CD8-positive, alpha-beta memory T cell (primary cell): ENCODE results near the gene MMP15. TPM values are rescaled to one million over a fixed set of nuclear protein-coding genes. Genes with fewer than 3 reads are reported as not detected.
A peak's percentile ranks its signal among the peaks of the same experiment; 100 is the strongest.

Source experiments
- CTCF ChIA-PET: fragments of 350-600 bp; sonication (Branson Sonifier 250); formaldehyde crosslinking; loops from one replicate; lab custom pipeline; 2021; ENCODE audit warnings: antibody characterized with exemption; lab: Charles Lee
- POLR2A ChIA-PET: fragments of 350-600 bp; sonication (Branson Sonifier 250); formaldehyde crosslinking; loops from one replicate; lab custom pipeline; 2021; ENCODE audit warnings: antibody characterized with exemption; lab: Charles Lee
- DNase-seq, 5 donors: peaks; one replicate each; pipeline versions ENCODE4 v3.0.0 to v3.0.0-alpha.2; 2020 to 2022; ENCODE audit warnings: mixed read lengths in 1 of 5
- H3K27ac ChIP-seq: one replicate; pipeline ENCODE4 v1.7.0; 2013; ENCODE audit warnings: low read depth, mild to moderate bottlenecking, low read length, moderate library complexity
- H3K27me3 ChIP-seq: 2 replicates; pipeline ENCODE4 v1.7.0; 2013; ENCODE audit warnings: low read length, mild to moderate bottlenecking; ENCODE audit not compliant: insufficient read depth, poor library complexity, severe bottlenecking
- H3K36me3 ChIP-seq: 2 replicates; pipeline ENCODE4 v1.7.0; 2013; ENCODE audit warnings: mild to moderate bottlenecking, low read length, moderate library complexity; ENCODE audit not compliant: insufficient read depth
- H3K4me1 ChIP-seq: 2 replicates; pipeline ENCODE4 v1.7.0; 2013; ENCODE audit warnings: mild to moderate bottlenecking, low read length, moderate library complexity; ENCODE audit not compliant: insufficient read depth
- H3K4me3 ChIP-seq: 2 replicates; pipeline ENCODE4 v1.7.0; 2013; ENCODE audit warnings: mild to moderate bottlenecking, low read length
- H3K9me3 ChIP-seq: 2 replicates; pipeline ENCODE4 v1.7.0; 2013; ENCODE audit warnings: mild to moderate bottlenecking, low read length
- H3K27ac Mint-ChIP-seq, 8 donors: one replicate each; pipeline ENCODE4 v1.8.0; 2020 to 2021; ENCODE audit warnings: mixed read lengths in 8 of 8, mild to moderate bottlenecking in 6 of 8, inconsistent platforms in 3 of 8, moderate library complexity in 3 of 8
- H3K27me3 Mint-ChIP-seq, 2 donors: one replicate each; pipeline ENCODE4 v1.8.0; 2020 to 2021; ENCODE audit warnings: mixed read lengths in 2 of 2, mild to moderate bottlenecking in 1 of 2, moderate library complexity in 1 of 2
- H3K36me3 Mint-ChIP-seq, 3 donors: one replicate each; pipeline ENCODE4 v1.8.0; 2020 to 2021; ENCODE audit warnings: mixed read lengths in 3 of 3, inconsistent platforms in 1 of 3, mild to moderate bottlenecking in 1 of 3
- H3K4me1 Mint-ChIP-seq, 3 donors: one replicate each; pipeline ENCODE4 v1.8.0; 2020 to 2021; ENCODE audit warnings: mixed read lengths in 3 of 3, inconsistent platforms in 1 of 3, mild to moderate bottlenecking in 1 of 3
- H3K4me3 Mint-ChIP-seq, 7 donors: one replicate each; pipeline ENCODE4 v1.8.0; 2020 to 2021; ENCODE audit warnings: mixed read lengths in 7 of 7, mild to moderate bottlenecking in 6 of 7, moderate library complexity in 4 of 7, inconsistent platforms in 2 of 7
- H3K9me3 Mint-ChIP-seq, 5 donors: one replicate each; pipeline ENCODE4 v1.8.0; 2020 to 2022; ENCODE audit warnings: mixed read lengths in 5 of 5, mild to moderate bottlenecking in 3 of 5, moderate library complexity in 2 of 5, inconsistent platforms in 1 of 5
- polyA plus RNA-seq: library from polyadenylated mRNA; unstranded; fragments of 300-500 nt; fragmentation: Illumina TruSeq; gene quantifications from one replicate; pipeline ENCODE4 v1.2.3, GENCODE V29; 2021
- total RNA-seq, 2 experiments: library from RNA; stranded (reverse); gene quantifications; one replicate each; pipeline ENCODE4 v1.2.3, GENCODE V29; 2021

The MMP15 gene
- total and polyA plus RNA-seq, 3 experiments from 2014 or later, result 0.16 to 1.1 (median 0.97) TPM

- H3K36me3 ChIP-seq, result peaks cover 34% of the 10 kb centered on the region
- ChIA-PET POLR2A (no interaction called here), CTCF (interaction anchor here (1.2 kb wide), 1 partner anchor 11 kb away, joined by 3 read pairs; no protein-coding TSS in a partner anchor)
- H3K4me1 ChIP-seq, result no peaks in the 10 kb centered on the region
- H3K9me3 ChIP-seq, result no peaks in the 10 kb centered on the region
- no peaks in the 10 kb centered on the region for H3K27me3 Mint-ChIP-seq
- H3K4me1 Mint-ChIP-seq, result peaks cover 3 to 4% (median 3%) of the 10 kb centered on the region in 3 donors
- no peak overlapping the region for H3K27ac ChIP-seq
- no peak overlapping the region for H3K27ac Mint-ChIP-seq
- H3K4me3 ChIP-seq, result no peak overlapping the region
- DNase-seq, result peak in 1 of 5 donors; percentile 18
- no peak overlapping the region for H3K4me3 Mint-ChIP-seq
- H3K9me3 Mint-ChIP-seq, result no peaks in the 10 kb centered on the region
- peaks cover 0 to 56% (median 11%) of the 10 kb centered on the region in 3 donors for H3K36me3 Mint-ChIP-seq
- H3K27me3 ChIP-seq, result no peaks in the 10 kb centered on the region
Observed at GRCh38 chr16:58012481-58012880, 13.1 kb upstream of the MMP15 start.

GRCh38 chr16:58013201-58013956 is 12.2 kb upstream of the MMP15 start:
- POLR2A ChIA-PET, result no interaction called here

GRCh38 chr16:58016840-58017446 is 8.6 kb upstream of the MMP15 start:
- Mint-ChIP-seq H3K4me1 (peaks cover 7 to 15% (median 12%) of the 10 kb centered on the region in 3 donors), H3K27ac (no peak overlapping the region), H3K9me3 (no peaks in the 10 kb centered on the region), H3K27me3 (no peaks in the 10 kb centered on the region), H3K36me3 (peaks cover 0 to 40% (median 4%) of the 10 kb centered on the region in 3 donors), H3K4me3 (no peak overlapping the region)
- POLR2A ChIA-PET, result no interaction called here
- DNase-seq, result no peak
- peaks cover 6% of the 10 kb centered on the region for H3K4me1 ChIP-seq
- CTCF ChIA-PET, result no interaction called here
- no peak overlapping the region for H3K4me3 ChIP-seq
- no peaks in the 10 kb centered on the region for H3K9me3 ChIP-seq
- H3K27me3 ChIP-seq, result no peaks in the 10 kb centered on the region
- no peak overlapping the region for H3K27ac ChIP-seq
- peaks cover 16% of the 10 kb centered on the region for H3K36me3 ChIP-seq

More at GRCh38 chr16:58013201-58013956, 12.2 kb upstream of the MMP15 start:
- Mint-ChIP-seq H3K9me3 (no peaks in the 10 kb centered on the region), H3K4me1 (peaks cover 0 to 4% (median 0%) of the 10 kb centered on the region in 3 donors), H3K27ac (no peak overlapping the region), H3K36me3 (peaks cover 0 to 53% (median 10%) of the 10 kb centered on the region in 3 donors), H3K4me3 (no peak overlapping the region), H3K27me3 (no peaks in the 10 kb centered on the region)
- Histone ChIP-seq H3K36me3 (peaks cover 34% of the 10 kb centered on the region), H3K9me3 (no peaks in the 10 kb centered on the region), H3K27me3 (no peaks in the 10 kb centered on the region), H3K27ac (no peak overlapping the region), H3K4me3 (no peak overlapping the region), H3K4me1 (no peaks in the 10 kb centered on the region)
- DNase-seq, result no peak
- CTCF ChIA-PET, result interaction anchor here (1.2 to 1.9 kb wide), 3 partner anchors 10 to 114 kb away, joined by 3 to 10 read pairs (median 5); partner anchors contain the start of gene USB1

GRCh38 chr16:58018803-58019202 is 6.8 kb upstream of the MMP15 start:
- no peaks in the 10 kb centered on the region for H3K9me3 Mint-ChIP-seq
- no peak overlapping the region for H3K27ac ChIP-seq
- peak overlapping the region in 2 of 8 donors; percentile 26 to 33 for H3K27ac Mint-ChIP-seq
- H3K27me3 ChIP-seq, result no peaks in the 10 kb centered on the region
- peak overlapping the region in 1 of 7 donors; percentile 59 for H3K4me3 Mint-ChIP-seq
- CTCF ChIA-PET, result interaction anchor here (1.0 to 1.2 kb wide), 2 partner anchors 14 to 15 kb away, joined by 3 read pairs; no protein-coding TSS in a partner anchor
- peaks cover 3% of the 10 kb centered on the region for H3K36me3 ChIP-seq
- POLR2A ChIA-PET, result no interaction called here
- no peak for DNase-seq
- H3K27me3 Mint-ChIP-seq, result no peaks in the 10 kb centered on the region
- peaks cover 7 to 15% (median 12%) of the 10 kb centered on the region in 3 donors for H3K4me1 Mint-ChIP-seq
- H3K4me1 ChIP-seq, result peaks cover 6% of the 10 kb centered on the region
- H3K36me3 Mint-ChIP-seq, result peaks cover 0 to 22% (median 4%) of the 10 kb centered on the region in 3 donors
- no peak overlapping the region for H3K4me3 ChIP-seq
- no peaks in the 10 kb centered on the region for H3K9me3 ChIP-seq

- H3K4me3 Mint-ChIP-seq, result no peak overlapping the region
- H3K27ac ChIP-seq, result no peak overlapping the region
- H3K4me1 Mint-ChIP-seq, result peaks cover 11 to 26% (median 18%) of the 10 kb centered on the region in 3 donors
- H3K4me3 ChIP-seq, result no peak overlapping the region
- peaks cover 3% of the 10 kb centered on the region for H3K36me3 ChIP-seq
- H3K36me3 Mint-ChIP-seq, result peaks cover 0 to 21% (median 4%) of the 10 kb centered on the region in 3 donors
- no peaks in the 10 kb centered on the region for H3K27me3 ChIP-seq
- H3K9me3 ChIP-seq, result no peaks in the 10 kb centered on the region
- H3K9me3 Mint-ChIP-seq, result no peaks in the 10 kb centered on the region
- H3K27ac Mint-ChIP-seq, result peak overlapping the region in 5 of 8 donors; percentile 4 to 88 (median 83)
- no peak for DNase-seq
- POLR2A ChIA-PET, result no interaction called here
- peaks cover 16% of the 10 kb centered on the region for H3K4me1 ChIP-seq
- peaks cover 0 to 1% of the 10 kb centered on the region in 2 donors for H3K27me3 Mint-ChIP-seq
- CTCF ChIA-PET, result interaction anchor here (1.0 kb wide), 1 partner anchor 14 kb away, joined by 3 read pairs; no protein-coding TSS in a partner anchor
Observed at GRCh38 chr16:58019866-58020538, 5.6 kb upstream of the MMP15 start.

- Histone ChIP-seq H3K4me1 (peaks cover 16% of the 10 kb centered on the region), H3K4me3 (no peak overlapping the region), H3K27ac (no peak overlapping the region), H3K36me3 (peaks cover 3% of the 10 kb centered on the region), H3K9me3 (no peaks in the 10 kb centered on the region), H3K27me3 (no peaks in the 10 kb centered on the region)
- ChIA-PET CTCF (no interaction called here), POLR2A (no interaction called here)
- Mint-ChIP-seq H3K4me1 (peaks cover 12 to 28% (median 20%) of the 10 kb centered on the region in 3 donors), H3K27me3 (peaks cover 0 to 3% of the 10 kb centered on the region in 2 donors), H3K27ac (peak overlapping the region; percentile 4 to 88 (median 59)), H3K4me3 (peak overlapping the region in 1 of 7 donors; percentile 8), H3K9me3 (no peaks in the 10 kb centered on the region), H3K36me3 (peaks cover 0 to 22% (median 4%) of the 10 kb centered on the region in 3 donors)
- peak; percentile 42 to 76 (median 56) for DNase-seq
Observed at GRCh38 chr16:58020628-58021521, 4.7 kb upstream of the MMP15 start.
